SK-N-SH (cell line): ENCODE data around the gene EFHC1. TPM values are rescaled to one million over a fixed set of nuclear protein-coding genes. Genes with fewer than 3 reads are reported as not detected.

Experiments used
- CTCF ChIA-PET: fragments of 300-600, 350-600 bp; formaldehyde crosslinking; extraction: SDS; loops from one replicate; lab custom pipeline; 2021; lab: Yijun Ruan, JAX
- POLR2A ChIA-PET: fragments of 350-600 bp; sonication (Branson Sonifier 250); formaldehyde crosslinking; extraction: SDS; loops from one replicate; lab custom pipeline; 2020; ENCODE audit warnings: antibody characterized with exemption, inconsistent platforms; lab: Yijun Ruan, JAX
- DNase-seq: peaks from one replicate; pipeline ENCODE4 v3.0.0; 2012
- H2AFZ ChIP-seq: fragments of 200-600 bp; sonication (generic); 2 replicates; pipeline ENCODE4 v1.8.1; 2016; ENCODE audit warnings: antibody characterized with exemption, mild to moderate bottlenecking, low read depth
- H3F3A ChIP-seq: fragments of 200-600 bp; sonication (generic); replicated peaks from 2 replicates; pipeline ENCODE3; 2016; ENCODE audit warnings: antibody characterized with exemption, mild to moderate bottlenecking; ENCODE audit not compliant: insufficient read depth
- H3K27ac ChIP-seq, 2 experiments: fragments of 200-500 bp in 1 of 2; fragments of 200-600 bp in 1 of 2; sonication (Bioruptor generic) in 1 of 2; sonication (generic), shearing (Covaris generic) in 1 of 2; 2 replicates each; pipeline versions ENCODE4 v1.5.1 to v1.6.1; 2014 to 2016; ENCODE audit warnings: low read depth in 2 of 2, inconsistent platforms in 1 of 2, low read length in 1 of 2, mild to moderate bottlenecking in 1 of 2, mixed read lengths in 1 of 2
- H3K27me3 ChIP-seq: fragments of 200-600 bp; sonication (generic), shearing (Covaris generic); 2 replicates; pipeline ENCODE4 v1.6.1; 2016; ENCODE audit warnings: mixed run types; ENCODE audit not compliant: insufficient read depth
- H3K36me3 ChIP-seq, 2 experiments: fragments of 200-500 bp in 1 of 2; fragments of 200-600 bp in 1 of 2; sonication (Bioruptor generic) in 1 of 2; sonication (generic) in 1 of 2; replicated peaks in 1 of 2; 2 replicates each; pipeline versions ENCODE3 to v1.5.1; 2014 to 2016; ENCODE audit warnings: low read length in 1 of 2, mild to moderate bottlenecking in 1 of 2; ENCODE audit not compliant: insufficient read depth in 2 of 2, control insufficient read depth in 1 of 2
- H3K4me1 ChIP-seq, 2 experiments: fragments of 200-500 bp in 1 of 2; fragments of 200-600 bp in 1 of 2; sonication (Bioruptor generic) in 1 of 2; sonication (generic), shearing (Covaris generic) in 1 of 2; 2 replicates each; pipeline versions ENCODE4 v1.5.1 to v1.6.1; 2014 to 2016; ENCODE audit warnings: low read depth in 1 of 2, low read length in 1 of 2, mixed run types in 1 of 2; ENCODE audit not compliant: insufficient read depth in 2 of 2, control insufficient read depth in 1 of 2
- H3K4me2 ChIP-seq: fragments of 200-600 bp; sonication (generic), shearing (Covaris generic); 2 replicates; pipeline ENCODE4 v1.6.1; 2017; ENCODE audit warnings: mixed run types
- H3K4me3 ChIP-seq, 2 experiments: fragments of 200-500 bp in 1 of 2; fragments of 200-600 bp in 1 of 2; sonication (Bioruptor generic) in 1 of 2; sonication (generic), shearing (Covaris generic) in 1 of 2; 2 replicates each; pipeline versions ENCODE4 v1.5.1 to v1.8.1; 2014 to 2016; ENCODE audit warnings: low read depth in 2 of 2, inconsistent platforms in 1 of 2, low read length in 1 of 2, mild to moderate bottlenecking in 1 of 2, mixed read lengths in 1 of 2, moderate library complexity in 1 of 2
- H3K79me2 ChIP-seq: fragments of 200-600 bp; sonication (generic); 2 replicates; pipeline ENCODE4 v1.8.1; 2017; ENCODE audit warnings: mild to moderate bottlenecking; ENCODE audit not compliant: insufficient read depth
- H3K9ac ChIP-seq: fragments of 200-600 bp; sonication (generic); 2 replicates; pipeline ENCODE4 v1.6.1; 2017; ENCODE audit warnings: mixed run types
- H3K9me2 ChIP-seq: fragments of 200-600 bp; sonication (generic); 2 replicates; pipeline ENCODE4 v1.6.1; 2017; ENCODE audit warnings: mixed run types
- H3K9me3 ChIP-seq: fragments of 200-600 bp; sonication (generic); 2 replicates; pipeline ENCODE4 v1.6.1; 2017; ENCODE audit warnings: mixed run types, mild to moderate bottlenecking, moderate library complexity
- H4K20me1 ChIP-seq: fragments of 200-600 bp; sonication (generic); 2 replicates; pipeline ENCODE4 v1.6.1; 2017; ENCODE audit warnings: mild to moderate bottlenecking, mixed run types; ENCODE audit not compliant: insufficient read depth
- EP300 ChIP-seq, 2 experiments: IDR thresholded peaks; 2 replicates each; pipeline versions ENCODE4 v1.4.0 to v1.6.1; 2012; ENCODE audit warnings: borderline replicate concordance in 1 of 2, low read depth in 1 of 2, low read length in 1 of 2
- FOXJ3 ChIP-seq: sonication (generic); formaldehyde crosslinking; IDR thresholded peaks from 2 replicates; pipeline ENCODE4 v1.5.1; 2020; ENCODE audit warnings: mild to moderate bottlenecking, missing genetic modification reagents
- GATA2 ChIP-seq: sonication (generic); formaldehyde crosslinking; IDR thresholded peaks from 2 replicates; pipeline ENCODE4 v1.5.0; 2020; ENCODE audit warnings: mild to moderate bottlenecking, missing genetic modification reagents
- MEF2A ChIP-seq: IDR thresholded peaks from 2 replicates; pipeline ENCODE4 v1.4.0; 2012; ENCODE audit warnings: low read depth, borderline replicate concordance
- MXI1 ChIP-seq: IDR thresholded peaks from 2 replicates; pipeline ENCODE4 v1.6.1; 2012; ENCODE audit warnings: mild to moderate bottlenecking, low read depth, low read length, improper control_type of control experiment
- NFIC ChIP-seq: IDR thresholded peaks from 2 replicates; pipeline ENCODE4 v1.4.0; 2012; ENCODE audit warnings: borderline replicate concordance
- RAD21 ChIP-seq: IDR thresholded peaks from 2 replicates; pipeline ENCODE4 v1.6.1; 2012; ENCODE audit warnings: mild to moderate bottlenecking, low read length
- RXRA ChIP-seq: IDR thresholded peaks from 2 replicates; pipeline ENCODE4 v1.4.0; 2012; ENCODE audit warnings: low read depth, mild to moderate bottlenecking, borderline replicate concordance
- WGBS: methylation state at CpG from one replicate; pipeline ENCODE4 v1.1.6; 2017; ENCODE audit warnings: low lambda C conversion rate; 5-methylcytosine and 5-hydroxymethylcytosine counted together
- polyA plus RNA-seq, 3 experiments: library from polyadenylated mRNA; depleted of rRNA; stranded (reverse); fragments of >200 nt; gene quantifications; 2 replicates each; pipeline ENCODE4 v1.2.3, GENCODE V29; 2012
- TF ChIP-seq, protein P1 (sequence below): IDR thresholded peaks from 2 replicates; pipeline ENCODE4; 2012
- TF ChIP-seq, protein P2 (sequence below): fragments of 200-600 bp; sonication (generic); IDR thresholded peaks from 2 replicates; pipeline ENCODE4 v1.6.1; 2017; ENCODE audit warnings: antibody characterized with exemption, mild to moderate bottlenecking, moderate library complexity
- TF ChIP-seq, protein P3 (sequence below): IDR thresholded peaks from 2 replicates; pipeline ENCODE4 v1.6.1; 2012; ENCODE audit warnings: mild to moderate bottlenecking, low read depth, low read length, moderate library complexity

The EFHC1 gene
- polyA plus RNA-seq, 1 of the 3 experiments (the other 2 are of a cell fraction) = 39.4 TPM

DNA sequence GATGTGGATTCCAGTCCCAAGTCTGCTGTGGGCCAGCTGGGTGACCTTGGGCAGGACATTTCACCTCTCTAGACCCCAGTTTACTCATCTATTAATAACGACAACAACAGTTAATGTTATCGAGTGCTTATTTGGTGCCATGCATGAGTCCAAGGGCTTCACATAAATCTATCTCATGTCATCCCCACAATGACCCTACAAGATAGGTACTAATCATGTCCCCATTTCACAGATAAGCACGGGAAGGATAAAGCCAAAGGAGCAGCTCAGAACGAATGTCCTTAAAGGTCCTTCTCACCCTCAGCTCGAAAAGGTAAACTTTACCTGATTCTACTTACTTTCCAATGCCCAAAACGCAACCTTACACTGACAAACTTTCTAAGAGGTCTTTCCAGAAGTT lies 121.0 kb downstream of the EFHC1 start (continued):
- no peak for TF ChIP-seq RAD21

DNA sequence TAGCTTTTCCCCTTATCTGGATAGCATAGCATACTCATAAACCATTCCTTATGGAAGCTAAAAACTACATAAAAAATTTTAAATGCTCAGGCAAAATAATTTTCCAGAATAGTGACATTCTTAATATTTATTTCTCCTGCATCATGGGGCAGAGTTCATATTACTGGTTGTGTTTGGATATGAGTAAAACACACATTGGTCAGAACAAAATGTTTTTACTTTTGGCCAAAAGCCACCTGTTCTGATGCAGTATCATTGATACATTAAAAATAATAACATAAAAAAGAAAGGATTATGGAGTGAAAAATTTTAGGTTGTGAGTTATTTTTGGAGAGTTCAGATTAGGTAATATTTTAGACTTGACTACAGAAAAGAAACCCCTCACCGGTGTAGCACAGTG lies 123.1 kb downstream of the EFHC1 start:
- CTCF ChIA-PET = interaction anchor here (0.9 to 2.3 kb wide), 4 partner anchors 12 to 54 kb away, joined by 4 to 7 read pairs (median 6); partner anchors contain the start of gene TRAM2
- TF ChIP-seq, protein P1, sequence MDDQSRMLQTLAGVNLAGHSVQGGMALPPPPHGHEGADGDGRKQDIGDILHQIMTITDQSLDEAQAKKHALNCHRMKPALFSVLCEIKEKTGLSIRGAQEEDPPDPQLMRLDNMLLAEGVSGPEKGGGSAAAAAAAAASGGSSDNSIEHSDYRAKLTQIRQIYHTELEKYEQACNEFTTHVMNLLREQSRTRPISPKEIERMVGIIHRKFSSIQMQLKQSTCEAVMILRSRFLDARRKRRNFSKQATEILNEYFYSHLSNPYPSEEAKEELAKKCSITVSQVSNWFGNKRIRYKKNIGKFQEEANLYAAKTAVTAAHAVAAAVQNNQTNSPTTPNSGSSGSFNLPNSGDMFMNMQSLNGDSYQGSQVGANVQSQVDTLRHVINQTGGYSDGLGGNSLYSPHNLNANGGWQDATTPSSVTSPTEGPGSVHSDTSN = no peak
- no peak for TF ChIP-seq GATA2 (CRISPR knock-in tag)
- no peak for TF ChIP-seq MXI1
- no peak for TF ChIP-seq EP300 (IDR thresholded peaks at IDR 0.05; ENCODE audit: borderline replicate concordance in 1 of 2, low read depth in 1 of 2, low read length in 1 of 2)
- TF ChIP-seq, protein P2, sequence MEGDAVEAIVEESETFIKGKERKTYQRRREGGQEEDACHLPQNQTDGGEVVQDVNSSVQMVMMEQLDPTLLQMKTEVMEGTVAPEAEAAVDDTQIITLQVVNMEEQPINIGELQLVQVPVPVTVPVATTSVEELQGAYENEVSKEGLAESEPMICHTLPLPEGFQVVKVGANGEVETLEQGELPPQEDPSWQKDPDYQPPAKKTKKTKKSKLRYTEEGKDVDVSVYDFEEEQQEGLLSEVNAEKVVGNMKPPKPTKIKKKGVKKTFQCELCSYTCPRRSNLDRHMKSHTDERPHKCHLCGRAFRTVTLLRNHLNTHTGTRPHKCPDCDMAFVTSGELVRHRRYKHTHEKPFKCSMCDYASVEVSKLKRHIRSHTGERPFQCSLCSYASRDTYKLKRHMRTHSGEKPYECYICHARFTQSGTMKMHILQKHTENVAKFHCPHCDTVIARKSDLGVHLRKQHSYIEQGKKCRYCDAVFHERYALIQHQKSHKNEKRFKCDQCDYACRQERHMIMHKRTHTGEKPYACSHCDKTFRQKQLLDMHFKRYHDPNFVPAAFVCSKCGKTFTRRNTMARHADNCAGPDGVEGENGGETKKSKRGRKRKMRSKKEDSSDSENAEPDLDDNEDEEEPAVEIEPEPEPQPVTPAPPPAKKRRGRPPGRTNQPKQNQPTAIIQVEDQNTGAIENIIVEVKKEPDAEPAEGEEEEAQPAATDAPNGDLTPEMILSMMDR = no peak
- no peak for TF ChIP-seq NFIC
- no peak for TF ChIP-seq FOXJ3
- no peak for TF ChIP-seq RXRA
- TF ChIP-seq, protein P3, sequence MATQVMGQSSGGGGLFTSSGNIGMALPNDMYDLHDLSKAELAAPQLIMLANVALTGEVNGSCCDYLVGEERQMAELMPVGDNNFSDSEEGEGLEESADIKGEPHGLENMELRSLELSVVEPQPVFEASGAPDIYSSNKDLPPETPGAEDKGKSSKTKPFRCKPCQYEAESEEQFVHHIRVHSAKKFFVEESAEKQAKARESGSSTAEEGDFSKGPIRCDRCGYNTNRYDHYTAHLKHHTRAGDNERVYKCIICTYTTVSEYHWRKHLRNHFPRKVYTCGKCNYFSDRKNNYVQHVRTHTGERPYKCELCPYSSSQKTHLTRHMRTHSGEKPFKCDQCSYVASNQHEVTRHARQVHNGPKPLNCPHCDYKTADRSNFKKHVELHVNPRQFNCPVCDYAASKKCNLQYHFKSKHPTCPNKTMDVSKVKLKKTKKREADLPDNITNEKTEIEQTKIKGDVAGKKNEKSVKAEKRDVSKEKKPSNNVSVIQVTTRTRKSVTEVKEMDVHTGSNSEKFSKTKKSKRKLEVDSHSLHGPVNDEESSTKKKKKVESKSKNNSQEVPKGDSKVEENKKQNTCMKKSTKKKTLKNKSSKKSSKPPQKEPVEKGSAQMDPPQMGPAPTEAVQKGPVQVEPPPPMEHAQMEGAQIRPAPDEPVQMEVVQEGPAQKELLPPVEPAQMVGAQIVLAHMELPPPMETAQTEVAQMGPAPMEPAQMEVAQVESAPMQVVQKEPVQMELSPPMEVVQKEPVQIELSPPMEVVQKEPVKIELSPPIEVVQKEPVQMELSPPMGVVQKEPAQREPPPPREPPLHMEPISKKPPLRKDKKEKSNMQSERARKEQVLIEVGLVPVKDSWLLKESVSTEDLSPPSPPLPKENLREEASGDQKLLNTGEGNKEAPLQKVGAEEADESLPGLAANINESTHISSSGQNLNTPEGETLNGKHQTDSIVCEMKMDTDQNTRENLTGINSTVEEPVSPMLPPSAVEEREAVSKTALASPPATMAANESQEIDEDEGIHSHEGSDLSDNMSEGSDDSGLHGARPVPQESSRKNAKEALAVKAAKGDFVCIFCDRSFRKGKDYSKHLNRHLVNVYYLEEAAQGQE = no peak
- TF ChIP-seq MEF2A = no peak
- H3K27ac ChIP-seq = peak overlapping the region; percentile 87

More for the DNA sequence above, 123.1 kb downstream of the EFHC1 start:
- Histone ChIP-seq H3K9me3 (no peaks in the 10 kb centered on the region), H3F3A (peaks cover 71% of the 10 kb centered on the region), H3K4me2 (peak overlapping the region; percentile 71), H3K27me3 (no peaks in the 10 kb centered on the region), H4K20me1 (no peaks in the 10 kb centered on the region), H3K36me3 (peaks cover 3 to 6% of the 10 kb centered on the region in 2 experiments), H3K9ac (peak overlapping the region; percentile 38; the same call in 1 of the 2 replicates), H3K79me2 (peaks cover 83% of the 10 kb centered on the region), H3K4me3 (no peak overlapping the region; a peak in 2 of 4 replicates), H3K4me1 (peaks cover 69 to 86% of the 10 kb centered on the region in 2 experiments), H2AFZ (no peak overlapping the region), H3K9me2 (no peaks in the 10 kb centered on the region)
- POLR2A ChIA-PET = interaction anchor here (1.4 kb wide), 1 partner anchor 33 kb away, joined by 4 read pairs; the partner anchor contains the start of gene TRAM2
- no peak for DNase-seq
- 48% methylated on average over 1 of the region's 1 CpG for WGBS
